ENCODE data around the gene JPH2. TPM values are rescaled to one million over a fixed set of nuclear protein-coding genes. Genes with fewer than 3 reads are reported as not detected.
"Not testable (repeated sequence)": the region's sequence is repeated elsewhere in the genome, so short reads cannot be mapped to it uniquely, and the experiment has no call there.

The JPH2 gene
- total RNA-seq, result 188 TPM

DNA sequence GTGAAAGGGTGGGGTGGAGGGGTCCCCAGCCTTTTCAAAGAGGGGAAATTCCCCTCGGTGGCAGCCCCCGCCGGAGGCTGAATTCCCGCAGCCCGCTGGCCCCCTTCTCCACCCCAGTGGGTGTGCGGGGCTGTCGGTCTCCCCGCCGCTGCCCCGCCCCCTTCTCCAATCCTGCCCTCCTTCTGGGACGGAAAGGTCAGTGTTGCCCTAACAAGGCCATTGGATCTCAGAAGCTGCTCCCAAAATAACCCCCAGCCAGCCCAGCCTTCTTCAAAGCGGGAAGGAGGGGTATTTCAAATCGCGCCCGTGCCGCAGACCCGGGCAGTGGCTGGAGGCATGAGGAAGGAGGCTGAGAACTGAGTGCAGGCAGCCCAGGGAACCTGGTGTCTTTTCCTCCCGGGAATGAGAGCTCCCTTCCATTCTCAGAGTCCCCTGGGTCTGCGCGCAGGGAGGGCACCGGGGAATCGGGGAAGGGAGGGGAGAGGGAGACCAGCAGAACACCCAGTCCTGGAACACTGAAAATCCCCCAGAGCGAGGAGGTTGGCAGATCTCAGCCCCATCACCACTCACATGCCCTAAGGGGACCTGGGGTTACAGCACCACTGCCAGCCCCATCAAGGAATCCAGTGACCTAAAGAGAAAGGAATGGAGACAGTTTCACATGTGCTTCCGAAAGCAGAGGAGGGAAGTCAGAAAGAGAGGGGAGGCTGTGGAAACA, at the start of gene JPH2:
Gene JPH2 (minus strand): TSS at position 135 of the 718 bp plus-strand sequence. CDS start 483 bp downstream, outside the sequence.
- DNase-seq, result peak; percentile 81

DNA sequence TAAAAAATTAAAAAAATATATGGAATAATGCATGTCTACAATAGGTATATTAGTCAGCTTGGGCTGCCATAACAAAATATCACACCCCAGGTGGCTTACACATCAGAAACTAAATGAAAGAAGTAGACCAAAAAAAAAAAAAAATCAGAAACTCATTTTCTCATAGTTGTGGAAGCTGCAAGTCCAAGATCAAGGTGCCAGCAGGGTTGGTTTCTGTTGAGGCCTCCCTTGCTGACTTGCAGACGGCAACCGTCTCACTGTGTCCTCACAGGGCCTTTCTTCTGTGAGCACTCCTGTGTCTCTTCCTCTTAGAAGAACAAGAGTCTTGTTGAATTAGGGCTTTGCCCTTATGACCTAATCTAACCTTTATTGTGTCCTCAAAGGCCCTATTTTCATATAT, 48.7 kb upstream of the JPH2 start:
- no peak for DNase-seq

DNA sequence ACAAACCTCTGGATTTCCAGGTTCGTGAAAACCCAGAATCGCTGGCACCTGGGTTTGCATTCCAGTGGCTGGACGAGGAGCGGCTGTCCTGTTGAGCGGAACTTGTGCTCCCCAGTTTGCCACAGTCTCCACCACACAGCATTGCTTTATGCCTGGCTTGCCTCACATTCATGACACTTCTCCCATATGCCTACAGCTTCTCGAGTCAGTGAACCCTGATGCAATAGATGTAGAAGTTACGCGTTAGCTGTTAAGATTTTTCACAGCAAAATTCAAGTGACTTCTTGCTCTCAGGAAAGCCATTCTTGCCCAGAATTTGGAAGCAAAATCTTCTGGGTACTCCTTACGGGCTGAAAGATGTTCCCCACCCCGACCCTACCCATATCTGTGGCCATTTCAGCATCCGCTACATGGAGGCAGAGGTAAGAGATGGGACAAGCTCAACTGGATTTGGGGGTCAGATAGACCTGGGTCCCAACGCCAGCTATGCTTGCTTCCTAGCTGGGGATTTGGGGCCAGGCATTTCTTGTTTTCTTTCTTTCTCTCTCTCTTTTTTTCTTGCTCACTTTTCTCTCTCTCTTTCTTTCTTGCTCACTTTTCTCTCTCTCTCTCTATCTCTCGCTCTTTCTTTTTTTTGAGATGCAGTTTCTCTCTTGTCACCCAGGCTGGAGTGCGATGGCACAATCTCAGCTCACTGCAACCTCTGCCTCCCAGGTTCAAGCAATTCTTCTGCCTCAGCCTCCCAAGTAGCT, 47.8 kb upstream of the JPH2 start:
- no peak for DNase-seq

DNA sequence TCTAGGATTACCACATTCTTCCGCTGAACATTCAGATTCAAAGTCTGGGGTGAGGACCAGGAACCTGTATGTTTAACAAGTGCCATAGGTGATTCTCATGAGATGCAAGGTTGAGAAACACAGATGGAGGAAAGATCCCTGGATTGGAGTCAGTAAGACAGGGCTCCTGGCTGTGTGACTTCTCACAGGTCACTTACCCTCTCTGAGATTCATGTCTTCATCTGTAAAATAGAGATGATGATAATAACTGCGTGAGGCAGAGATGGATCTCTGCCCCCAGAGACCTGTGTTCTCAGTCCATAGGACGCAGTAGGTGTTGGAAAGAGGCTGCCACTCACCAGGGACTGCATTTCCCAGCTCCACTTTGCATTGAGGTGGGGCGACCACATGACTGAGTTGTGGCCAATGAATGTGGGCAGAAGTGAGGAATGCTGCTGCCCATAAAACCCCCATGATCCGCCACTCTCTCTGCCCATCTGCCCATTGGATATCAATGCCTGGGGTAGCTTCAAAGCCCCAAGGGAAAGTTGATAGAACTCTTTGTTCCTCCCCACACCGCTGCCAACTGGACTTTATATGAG, 46.5 kb upstream of the JPH2 start:
- DNase-seq, result no peak

DNA sequence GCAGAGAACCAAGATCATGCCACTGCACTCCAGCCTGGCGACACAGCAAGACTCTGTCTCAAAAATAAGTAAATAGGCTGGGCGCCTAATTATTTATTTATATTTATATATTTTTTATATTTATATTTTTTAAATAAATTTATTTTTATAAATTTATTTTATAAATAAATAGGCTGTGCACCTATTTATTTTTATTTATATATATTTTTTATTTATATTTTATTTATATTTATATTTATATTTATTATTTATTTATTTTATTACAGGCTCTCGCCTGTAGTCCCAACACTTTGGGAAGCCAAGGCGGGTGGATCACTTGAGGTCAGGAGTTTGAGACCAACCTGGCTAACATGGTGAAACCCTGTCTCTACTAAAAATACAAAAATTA, 45.5 kb upstream of the JPH2 start:
- DNase-seq, result not testable (repeated sequence)

DNA sequence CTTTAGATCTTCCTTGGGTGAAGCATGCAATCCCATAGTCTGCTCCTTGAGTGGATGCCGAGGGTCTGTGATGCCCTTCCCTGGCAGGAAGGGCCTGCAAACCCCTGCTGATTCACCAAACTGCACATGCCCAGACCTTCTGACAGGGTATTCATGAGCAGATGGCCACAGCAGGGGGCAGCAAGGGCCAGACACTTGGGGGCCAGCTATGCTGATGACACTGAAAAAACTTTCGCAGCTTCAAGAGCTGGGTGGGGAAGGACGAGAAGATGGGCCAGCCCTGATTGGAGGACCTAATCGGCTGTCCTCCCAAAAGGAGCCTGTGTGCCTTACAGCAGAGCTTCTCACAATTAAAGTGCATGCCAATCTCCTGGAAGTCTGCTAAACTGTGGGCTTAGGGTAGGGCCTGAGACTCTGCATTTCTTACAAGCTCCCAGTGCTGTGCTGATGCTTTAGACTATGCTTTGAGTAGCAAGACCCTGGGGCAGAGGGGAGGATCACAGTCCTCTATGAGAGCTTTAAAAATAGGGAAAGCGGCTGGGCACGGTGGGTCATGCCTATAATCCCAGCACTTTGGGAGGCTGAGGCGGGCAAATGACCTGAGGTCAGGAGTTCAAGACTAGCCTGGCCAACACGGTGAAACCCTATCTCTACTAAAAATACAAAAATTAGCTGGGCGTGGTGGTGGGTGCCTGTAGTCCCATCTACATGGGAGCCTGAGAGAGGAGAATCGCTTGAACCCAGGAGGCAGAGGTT, 44.9 kb upstream of the JPH2 start:
- DNase-seq, result no peak

DNA sequence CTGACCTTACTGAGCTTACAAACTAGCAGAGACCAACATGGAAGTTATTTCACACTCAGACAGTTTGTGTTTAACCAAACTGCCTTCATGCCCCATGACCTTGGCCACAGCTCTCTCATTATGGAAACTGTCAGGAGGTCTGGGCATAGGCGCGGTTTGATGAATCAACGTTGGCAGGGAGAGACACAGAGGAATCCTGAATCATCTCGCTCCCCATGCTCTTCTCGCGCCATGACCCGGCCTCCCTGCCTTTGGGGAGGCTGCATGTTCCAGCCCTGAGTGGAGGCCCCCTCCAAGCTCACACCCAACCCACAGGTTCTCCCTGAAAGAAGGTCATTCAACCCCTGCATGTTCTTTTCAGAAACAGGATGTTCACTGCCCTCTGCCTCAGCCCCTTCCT, 44.2 kb upstream of the JPH2 start:
- no peak for DNase-seq

DNA sequence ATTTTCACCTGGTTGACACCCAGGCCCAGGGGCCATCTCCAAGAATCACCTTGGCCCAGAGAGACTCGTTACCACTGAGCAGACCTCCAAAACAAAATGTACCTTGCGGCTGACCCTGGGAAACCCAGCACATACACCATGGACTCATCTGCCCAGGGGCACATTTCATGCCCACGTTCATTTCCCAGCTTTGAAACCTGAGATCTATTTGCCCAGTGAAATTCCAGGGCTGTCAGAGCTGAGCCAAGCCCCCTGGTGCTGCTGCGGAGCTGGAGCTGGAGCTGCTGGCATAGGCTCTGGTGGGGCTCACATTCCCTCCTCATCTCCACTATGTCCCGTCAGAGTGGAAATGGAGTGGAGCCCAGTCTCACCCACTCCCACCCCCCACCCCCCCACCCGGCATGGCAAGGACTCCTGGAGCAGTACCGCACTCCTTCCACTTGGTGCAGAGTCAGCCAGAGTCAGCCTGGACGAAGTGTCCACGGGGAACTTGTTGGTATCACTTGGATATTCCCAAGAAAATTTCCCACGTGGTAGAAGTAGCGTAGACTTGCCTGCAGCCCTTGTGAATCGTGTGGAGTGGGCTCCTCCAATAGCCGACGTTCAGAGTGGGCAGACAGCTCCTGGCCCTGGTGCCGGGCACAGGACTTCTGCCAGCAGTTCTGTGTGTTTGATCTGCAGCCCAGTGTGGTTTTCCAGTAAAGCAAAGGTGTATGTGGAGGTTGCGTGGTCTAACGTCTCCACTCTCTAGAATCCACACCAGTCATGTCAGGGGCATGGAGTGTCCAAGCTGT, 41.7 kb upstream of the JPH2 start:
- DNase-seq, result peak; percentile 21

DNA sequence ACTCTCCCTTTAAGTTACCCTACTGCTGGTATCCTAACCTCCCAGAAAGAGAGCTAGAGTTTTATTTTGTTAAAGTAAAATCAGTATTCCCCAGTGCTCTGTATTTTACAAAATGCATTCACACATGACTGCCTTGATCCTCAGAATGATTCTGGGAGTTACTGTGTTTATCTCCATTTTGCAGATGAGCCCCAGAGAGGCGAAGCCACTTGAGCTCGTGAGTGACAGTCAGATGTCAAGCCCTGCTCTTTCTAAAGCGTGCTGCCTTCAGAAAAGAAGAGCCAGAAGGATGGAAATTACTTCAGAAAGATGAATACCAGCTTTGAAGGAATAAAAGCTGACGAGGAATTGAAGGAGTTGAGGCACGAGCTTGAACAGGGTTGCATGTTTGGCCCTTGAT, 37.6 kb upstream of the JPH2 start:
- no peak for DNase-seq

DNA sequence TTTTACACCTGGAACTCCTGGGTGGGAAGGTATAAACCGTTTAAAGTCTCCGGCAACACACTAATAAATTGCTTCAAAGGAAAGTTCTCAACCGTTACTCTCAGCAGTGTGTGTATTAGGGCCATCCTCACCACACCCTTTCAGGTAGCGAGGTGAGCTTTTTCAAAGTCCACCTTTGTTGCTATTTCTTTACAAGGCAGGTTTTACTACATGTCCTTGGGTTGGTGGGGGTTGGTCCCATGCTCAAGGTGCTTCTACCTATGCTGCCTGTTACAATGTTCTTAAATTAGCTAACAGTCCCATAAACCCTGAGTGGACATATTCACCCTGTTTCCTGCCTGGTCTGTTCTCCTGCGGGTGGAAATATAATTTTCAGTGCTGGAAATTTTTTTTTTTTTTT, 36.7 kb upstream of the JPH2 start:
- DNase-seq, result no peak

DNA sequence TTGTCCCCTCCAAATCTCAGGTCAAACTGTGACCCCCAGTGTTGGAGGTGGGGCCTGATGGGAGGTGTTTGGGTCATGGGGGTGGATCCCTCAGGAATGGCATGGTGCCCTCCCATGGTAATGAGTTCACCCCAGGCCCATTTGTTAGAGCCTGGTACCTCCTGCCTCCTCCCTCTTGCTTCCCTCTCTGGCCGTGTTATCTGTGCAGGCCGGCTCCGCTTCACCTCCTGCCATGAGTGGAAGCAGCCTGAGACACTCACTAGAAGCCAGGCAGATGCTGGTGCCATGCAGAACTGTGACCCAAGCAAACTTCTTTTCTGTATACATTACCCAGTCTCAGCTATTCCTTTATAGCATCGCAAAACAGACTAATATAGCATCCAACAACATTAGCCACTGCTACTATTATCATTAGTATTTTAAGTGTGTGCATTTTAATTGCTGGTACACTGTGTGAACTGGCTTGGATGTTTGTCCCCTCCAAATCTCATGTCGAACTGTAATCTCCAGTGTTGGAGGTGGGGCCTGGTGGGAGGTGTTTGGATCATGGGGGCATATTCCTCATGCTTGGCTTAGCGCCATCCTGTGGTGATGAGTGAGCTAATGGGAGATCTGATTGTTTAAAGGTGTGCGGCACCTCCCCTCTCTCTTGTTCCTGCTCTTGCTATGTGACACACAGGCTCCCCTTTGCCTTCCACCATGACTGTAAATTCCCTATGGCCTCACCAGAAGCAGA, 35.8 kb upstream of the JPH2 start:
- no peak for DNase-seq

DNA sequence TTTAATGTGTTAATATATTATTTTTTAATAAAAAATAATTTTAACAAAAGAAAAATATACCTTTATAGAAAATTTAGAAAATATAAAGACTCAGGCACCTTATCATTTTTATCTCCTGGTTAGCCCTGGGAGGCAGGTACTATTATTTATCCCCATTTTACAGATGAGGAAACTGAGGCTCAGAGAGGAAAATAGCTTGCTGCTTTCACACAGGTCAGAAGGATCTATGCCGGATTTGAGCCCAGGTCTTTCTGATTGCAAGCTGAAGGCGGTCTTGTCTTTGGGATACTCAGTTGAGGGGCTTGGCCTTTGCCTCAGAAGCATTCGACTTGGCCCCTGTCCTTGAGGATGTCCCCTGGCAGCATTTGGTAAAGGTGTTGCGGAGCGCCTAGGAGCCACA, 35.0 kb upstream of the JPH2 start:
- DNase-seq, result no peak

DNA sequence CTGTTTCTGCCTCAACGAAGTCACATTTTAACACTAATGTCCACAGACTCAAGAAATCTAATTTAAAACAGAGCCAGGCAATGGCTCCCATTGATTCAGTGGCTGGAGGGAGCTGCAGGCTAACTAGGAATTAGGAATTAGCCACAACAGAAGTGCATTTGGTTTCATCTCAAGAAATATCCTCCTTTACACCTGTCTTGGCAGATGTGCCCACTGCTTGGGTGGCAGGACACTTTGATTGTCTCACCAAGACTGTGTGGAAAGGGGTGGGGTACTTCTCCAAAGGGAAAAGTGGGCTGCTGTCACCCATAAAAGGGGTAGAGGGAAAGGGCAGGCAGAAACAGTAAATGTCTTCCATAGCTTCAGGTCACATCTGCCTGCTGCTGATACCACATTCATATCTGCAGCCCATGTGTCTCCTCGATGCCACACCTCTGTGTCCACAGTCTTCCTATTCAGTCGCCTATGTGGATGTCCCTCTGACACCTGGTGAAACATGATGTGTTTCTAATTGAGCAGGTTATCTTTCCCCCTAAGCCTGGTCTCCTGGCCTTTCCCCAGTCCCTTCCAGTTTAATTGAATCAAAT, 34.5 kb upstream of the JPH2 start:
- no peak for DNase-seq

DNA sequence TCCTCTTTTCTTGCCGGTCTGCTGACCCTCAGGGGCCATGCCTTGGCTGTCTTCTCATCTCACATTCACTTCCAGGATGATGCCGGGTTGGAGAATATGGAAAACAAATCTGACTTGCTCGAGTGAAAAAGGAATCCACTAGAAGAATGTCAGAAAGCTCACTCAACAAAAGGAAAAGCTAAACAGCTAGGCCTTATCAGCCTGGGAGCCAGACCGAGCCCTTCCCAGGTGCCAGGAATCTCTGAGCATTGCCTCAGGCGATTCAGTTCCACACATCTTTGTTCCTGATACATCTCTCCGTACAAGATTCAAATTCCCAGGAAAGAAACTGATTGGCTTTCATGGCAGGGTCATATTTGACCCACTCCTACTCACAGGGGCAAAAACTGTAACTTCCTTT, 32.8 kb upstream of the JPH2 start:
- no peak for DNase-seq

DNA sequence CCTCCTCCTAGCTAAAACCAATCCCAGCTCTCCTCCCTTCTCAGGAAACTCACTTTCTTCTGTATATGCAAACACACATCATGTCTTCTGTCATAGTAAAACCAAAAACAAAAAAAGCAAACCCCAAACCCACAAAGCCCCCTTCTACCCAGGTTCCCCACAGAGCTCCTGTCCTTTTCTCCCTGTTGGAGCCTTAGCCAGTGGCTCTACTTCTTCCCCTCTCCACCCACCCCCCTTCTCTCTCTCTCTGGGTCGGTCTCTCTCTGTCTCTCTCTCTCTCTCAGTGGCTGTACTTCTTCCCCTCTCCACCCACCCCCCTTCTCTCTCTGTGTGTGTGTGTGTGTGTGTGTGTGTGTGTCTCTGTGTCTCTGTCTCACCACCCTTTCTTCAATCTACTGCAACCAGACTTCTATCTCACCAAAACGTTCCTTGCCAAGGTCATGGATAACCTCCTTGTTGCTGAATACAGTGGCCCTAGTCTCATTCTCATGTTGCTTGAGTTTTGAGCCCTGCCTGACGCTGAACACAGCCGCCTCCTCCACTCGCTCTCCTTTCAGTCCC, 32.3 kb upstream of the JPH2 start:
- DNase-seq, result no peak

DNA sequence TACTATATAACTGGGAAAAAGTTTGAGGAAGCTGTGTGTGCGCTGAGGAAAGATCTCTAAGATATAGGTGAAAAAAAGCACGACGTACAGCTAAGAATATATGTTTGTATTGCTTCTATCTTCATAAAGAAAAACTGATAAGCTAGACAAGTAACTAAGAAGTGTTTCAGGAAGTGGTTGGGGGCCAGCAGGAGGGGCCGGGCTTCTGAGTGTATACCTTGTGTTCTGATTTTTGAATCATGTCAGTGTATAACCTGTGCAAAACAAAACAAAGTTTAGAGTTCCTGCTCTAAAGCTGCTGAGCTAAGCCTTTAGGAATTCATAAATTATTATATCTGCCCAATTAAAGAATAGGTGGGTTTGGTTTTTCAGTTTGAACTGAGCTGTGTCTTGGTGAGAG, 31.5 kb upstream of the JPH2 start:
- no peak for DNase-seq

DNA sequence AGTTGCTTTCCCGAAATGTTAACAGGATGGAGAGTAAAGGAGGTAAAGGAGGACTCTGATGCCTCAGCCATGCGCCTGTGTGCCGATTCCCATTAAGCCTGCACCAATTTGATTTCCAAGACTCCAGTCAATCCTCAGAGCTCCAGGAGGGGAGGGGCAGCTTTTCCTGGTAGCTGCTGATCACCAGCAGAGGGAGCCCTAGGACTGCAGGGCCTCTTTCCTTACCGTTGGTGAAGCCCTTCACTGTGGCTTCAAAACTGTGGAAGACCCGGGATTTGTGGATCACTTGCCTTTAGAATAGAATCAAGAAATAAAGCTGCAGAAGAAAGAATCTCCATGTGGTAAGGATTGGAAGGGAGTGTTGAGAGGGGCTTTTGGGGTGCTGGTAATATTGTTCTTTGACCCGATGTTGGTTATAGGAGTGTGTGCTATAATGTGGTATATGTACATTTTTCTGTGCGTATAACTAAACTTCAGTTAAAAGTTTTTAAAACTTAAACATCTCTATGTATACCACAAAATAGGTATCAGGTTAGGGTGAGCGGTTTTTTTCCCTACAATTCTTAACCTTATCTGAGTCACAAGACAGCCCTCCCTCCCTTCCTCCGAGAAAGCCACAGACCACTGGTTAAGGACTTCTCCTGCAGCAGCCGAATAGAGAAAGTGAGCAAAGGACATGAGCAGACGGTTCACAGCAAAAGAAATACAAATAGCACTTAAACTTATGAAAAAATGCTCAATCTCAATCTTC, 30.5 kb upstream of the JPH2 start:
- DNase-seq, result peak; percentile 64

DNA sequence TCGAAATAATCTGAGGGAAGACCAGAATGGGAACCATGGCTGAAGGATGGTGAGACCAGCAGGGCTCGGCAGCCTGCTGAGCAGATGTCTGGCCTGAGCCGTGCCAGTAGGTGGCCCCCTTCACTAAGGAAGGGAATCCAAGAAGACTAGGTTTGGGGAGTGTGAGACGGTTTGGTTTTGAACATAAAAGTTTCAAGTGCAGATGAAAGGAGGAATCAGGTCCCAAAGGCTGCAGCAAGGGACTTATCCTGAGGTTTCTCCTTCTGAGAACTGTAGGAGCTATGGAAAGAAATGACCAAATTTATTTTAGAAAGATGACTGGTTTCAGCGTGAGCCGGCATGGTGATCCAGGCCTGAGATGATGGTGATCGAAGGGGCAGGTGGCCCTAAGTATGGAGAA, 28.1 kb upstream of the JPH2 start:
- DNase-seq, result peak; percentile 82

DNA sequence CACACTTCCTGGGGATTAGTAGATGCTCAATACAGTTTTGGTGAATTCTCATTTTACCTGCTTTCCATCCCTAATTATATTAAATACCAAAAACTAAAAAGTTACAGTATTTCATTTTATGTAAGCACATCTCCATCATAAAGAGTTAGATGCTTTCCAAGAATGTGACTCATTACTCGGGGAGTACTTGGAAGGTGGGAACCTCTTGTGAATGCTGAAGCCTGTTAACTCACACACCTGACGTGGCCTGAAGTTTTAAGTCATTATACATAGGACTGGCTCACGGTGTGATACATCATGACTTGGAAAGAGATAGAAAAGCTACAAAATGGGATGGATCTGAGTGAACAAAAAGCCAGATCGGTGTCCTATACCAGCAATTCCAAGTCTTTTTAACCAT, 25.8 kb upstream of the JPH2 start:
- DNase-seq, result no peak
